Gastrocnemius medialis (tissue), 4 donors: Measurements from ENCODE around the gene NARF.

Experiments
- CTCF ChIP-seq, 5 experiments: fragments of 450-650 bp in 3 of 5; fragments of 200-600 bp in 2 of 5; sonication (generic) in 2 of 5; IDR thresholded peaks in 4 of 5; conservative IDR thresholded peaks in 1 of 5; 1 replicate in 4 of 5; 2 replicates in 1 of 5; pipeline ENCODE4 v1.5.1; 2016 to 2019; ENCODE audit warnings: antibody characterized with exemption in 5 of 5, mild to moderate bottlenecking in 3 of 5, moderate library complexity in 3 of 5
- POLR2A ChIP-seq, 2 donors: fragments of 450-650 bp; IDR thresholded peaks; one replicate each; pipeline ENCODE4 v1.6.1; 2017; ENCODE audit warnings: antibody characterized with exemption in 2 of 2, mild to moderate bottlenecking in 2 of 2, moderate library complexity in 2 of 2

- TF ChIP-seq CTCF (IDR thresholded peaks at IDR 0.05 in 4 of 5, conservative IDR thresholded peaks at IDR 0.05 in 1 of 5) (no peak), POLR2A (IDR thresholded peaks at IDR 0.05) (no peak)
Measured at GRCh38 chr17:82412535-82413520, 45.7 kb upstream of the NARF start.
